IMR-90 (cell line): ENCODE data around the gene LRP1B.

Experiments used
- CEBPB ChIP-seq: IDR thresholded peaks from 2 replicates; pipeline ENCODE4 v1.6.1; 2012; ENCODE audit warnings: low read depth, low read length, improper control_type of control experiment
- FOS ChIP-seq: fragments of 150-350 bp; IDR thresholded peaks from 2 replicates; pipeline ENCODE4 v1.6.1; 2016; ENCODE audit warnings: low read depth, low read length
- MXI1 ChIP-seq: IDR thresholded peaks from 2 replicates; pipeline ENCODE4 v1.6.1; 2012; ENCODE audit warnings: low read depth, mild to moderate bottlenecking, low read length, moderate library complexity, borderline replicate concordance
- POLR2A ChIP-seq: IDR thresholded peaks from 2 replicates; pipeline ENCODE4 v1.6.1; 2012; ENCODE audit warnings: mild to moderate bottlenecking, low read depth, low read length
- RAD21 ChIP-seq: IDR thresholded peaks from 2 replicates; pipeline ENCODE4 v1.6.1; 2012; ENCODE audit warnings: low read length, improper control_type of control experiment
- RCOR1 ChIP-seq: IDR thresholded peaks from 2 replicates; pipeline ENCODE4 v1.6.1; 2012; ENCODE audit warnings: mild to moderate bottlenecking, low read length, improper control_type of control experiment; ENCODE audit not compliant: insufficient replicate concordance
- RFX5 ChIP-seq: IDR thresholded peaks from 2 replicates; pipeline ENCODE4 v1.8.0; 2012; ENCODE audit warnings: low read depth, mild to moderate bottlenecking, low read length, moderate library complexity
- SMC3 ChIP-seq: fragments of 150-350 bp; IDR thresholded peaks from 2 replicates; pipeline ENCODE4 v1.6.1; 2016; ENCODE audit warnings: low read depth, mild to moderate bottlenecking, antibody characterized with exemption, low read length, moderate library complexity
- TF ChIP-seq, protein P1 (sequence below): conservative IDR thresholded peaks from 2 replicates; pipeline ENCODE4 v1.5.1; 2012; ENCODE audit warnings: mild to moderate bottlenecking, low read depth, low read length, improper control_type of control experiment

- TF ChIP-seq SMC3, result no peak
- TF ChIP-seq, protein P1, sequence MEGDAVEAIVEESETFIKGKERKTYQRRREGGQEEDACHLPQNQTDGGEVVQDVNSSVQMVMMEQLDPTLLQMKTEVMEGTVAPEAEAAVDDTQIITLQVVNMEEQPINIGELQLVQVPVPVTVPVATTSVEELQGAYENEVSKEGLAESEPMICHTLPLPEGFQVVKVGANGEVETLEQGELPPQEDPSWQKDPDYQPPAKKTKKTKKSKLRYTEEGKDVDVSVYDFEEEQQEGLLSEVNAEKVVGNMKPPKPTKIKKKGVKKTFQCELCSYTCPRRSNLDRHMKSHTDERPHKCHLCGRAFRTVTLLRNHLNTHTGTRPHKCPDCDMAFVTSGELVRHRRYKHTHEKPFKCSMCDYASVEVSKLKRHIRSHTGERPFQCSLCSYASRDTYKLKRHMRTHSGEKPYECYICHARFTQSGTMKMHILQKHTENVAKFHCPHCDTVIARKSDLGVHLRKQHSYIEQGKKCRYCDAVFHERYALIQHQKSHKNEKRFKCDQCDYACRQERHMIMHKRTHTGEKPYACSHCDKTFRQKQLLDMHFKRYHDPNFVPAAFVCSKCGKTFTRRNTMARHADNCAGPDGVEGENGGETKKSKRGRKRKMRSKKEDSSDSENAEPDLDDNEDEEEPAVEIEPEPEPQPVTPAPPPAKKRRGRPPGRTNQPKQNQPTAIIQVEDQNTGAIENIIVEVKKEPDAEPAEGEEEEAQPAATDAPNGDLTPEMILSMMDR, result no peak
- no peak for TF ChIP-seq CEBPB
- no peak for TF ChIP-seq RFX5
- no peak for TF ChIP-seq POLR2A
- TF ChIP-seq RCOR1, result no peak
- TF ChIP-seq RAD21, result no peak
- TF ChIP-seq MXI1, result no peak
- TF ChIP-seq FOS, result no peak
Observed at GRCh38 chr2:141226560-141226959, 904.3 kb downstream of the LRP1B start.
